Activated naive CD4-positive, alpha-beta T cell treated with anti-CD3 and anti-CD28 coated beads, Interleukin-2, amount 50 U/mL, for 72 hours (primary cell): ENCODE data around the gene IVD. TPM values are rescaled to one million over a fixed set of nuclear protein-coding genes. Genes with fewer than 3 reads are reported as not detected.

Source experiments
- total RNA-seq, 2 donors: library from RNA; stranded (reverse); gene quantifications; one replicate each; pipeline ENCODE4 v1.2.3, GENCODE V29; 2022

Gene IVD
- total RNA-seq, 2 donors from 2014 or later: 45.2 to 66.9 TPM

Other genes with a start within 250 kb of the IVD start
- 100 to 1,000 TPM in 1 of 2 donors, 10 to 100 TPM in 1; 98.9 to 141 TPM for gene BUB1B, start 244.7 kb upstream of the IVD start, total RNA-seq
- gene PAK6, start 166.7 kb upstream of the IVD start, total RNA-seq: under 1 TPM; 0.29 to 0.30 TPM
- not detected for gene ANKRD63, start 122.7 kb upstream of the IVD start, total RNA-seq
- gene PLCB2, start 97.9 kb upstream of the IVD start, total RNA-seq: 10 to 100 TPM; 63.5 to 91.5 TPM
- gene INAFM2, start 82.1 kb upstream of the IVD start, total RNA-seq: 10 to 100 TPM in 1 of 2 donors, 1 to 10 TPM in 1; 5.8 to 14.2 TPM
- 1 to 10 TPM; 1.6 to 2.8 TPM for gene CCDC9B, start 64.9 kb upstream of the IVD start, total RNA-seq
- not detected for gene PHGR1, start 54.8 kb upstream of the IVD start, total RNA-seq
- under 1 TPM; 0.06 to 0.50 TPM for gene DISP2, start 47.6 kb upstream of the IVD start, total RNA-seq
- 10 to 100 TPM; 48.6 to 96.4 TPM for gene KNSTRN, start 23.1 kb upstream of the IVD start, total RNA-seq
- 10 to 100 TPM; 14.6 to 15.1 TPM for gene BAHD1, start 35.2 kb downstream of the IVD start, total RNA-seq
- 1 to 10 TPM; 1.6 to 6.7 TPM for gene CHST14, start 65.2 kb downstream of the IVD start, total RNA-seq
- 10 to 100 TPM; 24.1 to 25.0 TPM for gene CCDC32, start 159.2 kb downstream of the IVD start, total RNA-seq
- 10 to 100 TPM; 10.1 to 12.7 TPM for gene RPUSD2, start 163.5 kb downstream of the IVD start, total RNA-seq
- gene KNL1, start 188.5 kb downstream of the IVD start, total RNA-seq: 10 to 100 TPM; 29.0 to 36.9 TPM